EL (cell line): ENCODE results near the gene PRDM16.

ENCODE experiments used
- DNase-seq: peaks from one replicate; pipeline ENCODE4 v3.0.0-alpha.2; 2016

PRDM16 gene

GRCh38 chr1:3033040-3033789 lies 35.8 kb upstream of the PRDM16 start:
- no peak for DNase-seq

GRCh38 chr1:3033790-3034090 lies 35.3 kb upstream of the PRDM16 start:
- DNase-seq: no peak

GRCh38 chr1:3034162-3034561 lies 34.8 kb upstream of the PRDM16 start:
- no peak for DNase-seq

GRCh38 chr1:3034728-3035562 lies 34.1 kb upstream of the PRDM16 start:
- no peak for DNase-seq

GRCh38 chr1:3035563-3036446 lies 33.2 kb upstream of the PRDM16 start:
- DNase-seq: no peak

DNA sequence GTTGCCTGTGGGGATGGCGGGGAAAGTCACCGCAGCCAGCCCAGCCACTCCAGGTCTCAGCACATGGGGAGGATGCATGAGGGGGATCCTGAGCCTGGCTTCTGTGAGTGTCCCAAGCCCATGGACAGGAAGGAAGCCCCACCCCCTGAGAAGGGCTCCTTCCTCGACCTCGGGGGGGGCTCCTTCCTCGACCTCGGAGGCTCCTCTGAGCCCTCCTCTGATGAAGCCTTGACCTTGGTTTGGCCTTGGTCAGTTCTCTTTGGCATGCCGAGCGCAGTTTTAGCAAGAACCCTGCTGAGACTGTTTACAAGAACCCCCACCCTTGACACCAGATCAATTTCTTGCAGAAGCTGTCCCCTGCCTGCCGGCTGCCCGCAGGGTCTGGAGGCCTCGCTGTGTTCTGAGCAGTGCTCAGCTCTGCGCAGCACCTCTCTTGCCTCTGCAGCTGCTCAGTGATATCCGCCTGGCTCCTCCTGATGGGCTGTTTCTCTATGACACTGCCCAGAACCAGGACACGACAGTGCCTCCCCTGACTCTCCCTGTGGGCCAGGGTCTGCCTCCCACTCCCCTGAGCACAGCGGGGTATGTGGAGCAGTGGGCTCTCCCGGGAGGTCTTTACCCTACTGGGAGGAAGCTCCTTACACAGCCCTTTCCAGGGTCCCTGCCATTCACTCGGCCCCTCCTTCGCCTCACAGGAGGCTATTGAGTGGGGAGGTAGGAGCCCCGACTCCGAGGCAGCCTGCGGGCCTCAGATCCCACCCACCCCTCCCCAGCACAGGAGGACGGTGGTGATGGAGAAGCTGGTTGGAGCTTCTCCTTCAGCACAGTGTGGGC lies 32.3 kb upstream of the PRDM16 start:
- no peak for DNase-seq

- DNase-seq: no peak
Observed at GRCh38 chr1:3037281-3038040, 31.5 kb upstream of the PRDM16 start.

- no peak for DNase-seq
Observed at GRCh38 chr1:3038113-3038551, 30.9 kb upstream of the PRDM16 start.

GRCh38 chr1:3038571-3039181 lies 30.3 kb upstream of the PRDM16 start:
- no peak for DNase-seq

DNA sequence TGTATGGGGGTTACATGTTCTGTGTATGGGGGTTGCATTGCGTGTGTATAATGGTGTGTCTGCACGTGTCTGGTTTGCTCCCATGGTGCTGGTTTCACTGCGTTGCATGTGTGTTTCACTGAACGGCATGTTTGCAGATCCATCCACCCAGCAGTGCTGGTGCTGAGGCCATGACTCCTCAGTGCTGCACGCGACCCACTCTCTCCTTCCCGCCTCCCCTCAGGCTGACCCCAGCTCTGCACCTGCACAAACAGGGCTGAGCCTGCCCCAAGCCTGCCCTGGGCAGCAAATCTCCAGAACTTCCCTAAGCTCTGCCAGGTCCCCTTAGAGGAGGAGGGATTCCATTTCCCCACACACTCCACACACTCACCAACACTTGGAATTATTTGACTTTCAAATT lies 29.0 kb upstream of the PRDM16 start:
- no peak for DNase-seq

DNA sequence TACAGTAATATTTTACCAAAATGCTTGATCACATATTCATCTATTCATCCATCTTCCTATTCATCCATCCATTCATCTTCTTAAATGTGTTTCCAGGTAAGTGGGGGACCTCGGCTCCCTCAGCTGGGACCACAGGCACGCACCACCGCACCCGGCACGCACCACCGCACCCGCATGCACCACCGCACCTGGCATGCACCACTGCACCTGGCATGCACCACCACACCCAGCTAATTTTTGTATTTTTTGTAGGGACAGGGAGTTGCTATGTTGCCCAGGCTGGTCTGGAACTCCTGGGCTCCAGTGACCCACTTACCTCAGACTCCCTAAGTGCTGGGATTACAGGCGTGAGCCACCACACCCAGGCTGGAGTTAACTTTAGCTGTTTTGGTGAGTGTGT lies 26.5 kb upstream of the PRDM16 start:
- no peak for DNase-seq

DNA sequence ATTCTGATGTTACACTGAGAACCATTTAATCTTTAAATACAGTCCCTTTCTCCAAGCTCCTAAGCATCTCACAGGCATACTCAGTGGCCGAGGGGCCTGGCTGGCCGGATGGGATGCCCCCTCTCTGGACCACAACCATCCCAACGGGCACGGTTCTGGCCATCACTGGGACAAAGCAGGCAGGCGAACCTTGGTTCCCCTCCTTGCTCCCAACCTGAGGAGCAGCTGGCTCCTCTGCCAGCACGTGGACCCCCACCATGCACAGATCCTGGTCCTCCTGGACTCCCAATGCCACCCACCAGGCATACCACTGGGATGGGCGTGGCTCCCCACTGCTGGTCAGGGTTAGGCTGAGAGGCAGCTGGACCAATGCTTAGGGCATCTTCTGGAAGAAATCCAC lies 19.8 kb upstream of the PRDM16 start:
- DNase-seq: no peak

GRCh38 chr1:3049905-3050304 lies 19.1 kb upstream of the PRDM16 start:
- no peak for DNase-seq

DNA sequence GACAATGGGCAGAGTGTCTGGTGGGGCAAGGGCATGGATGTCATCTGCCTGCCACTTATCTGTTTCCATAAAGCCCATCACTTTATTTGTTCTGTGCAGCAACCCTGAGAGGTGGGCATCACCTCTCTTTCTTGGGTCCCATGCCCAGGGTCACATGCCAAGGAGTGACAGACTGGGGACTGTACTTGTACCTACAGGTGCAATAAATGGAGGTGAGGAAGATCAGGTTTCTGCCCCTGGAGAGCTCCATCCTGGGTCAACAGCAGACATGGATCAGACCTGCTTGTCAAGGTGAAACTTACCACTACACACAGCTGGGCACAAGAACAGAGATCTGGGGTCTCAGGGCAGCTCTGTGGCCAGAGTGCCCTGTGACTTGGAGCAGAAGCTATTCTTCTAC lies 18.4 kb upstream of the PRDM16 start:
- no peak for DNase-seq

- DNase-seq: no peak
Observed at GRCh38 chr1:3051270-3052268, 17.4 kb upstream of the PRDM16 start.

DNA sequence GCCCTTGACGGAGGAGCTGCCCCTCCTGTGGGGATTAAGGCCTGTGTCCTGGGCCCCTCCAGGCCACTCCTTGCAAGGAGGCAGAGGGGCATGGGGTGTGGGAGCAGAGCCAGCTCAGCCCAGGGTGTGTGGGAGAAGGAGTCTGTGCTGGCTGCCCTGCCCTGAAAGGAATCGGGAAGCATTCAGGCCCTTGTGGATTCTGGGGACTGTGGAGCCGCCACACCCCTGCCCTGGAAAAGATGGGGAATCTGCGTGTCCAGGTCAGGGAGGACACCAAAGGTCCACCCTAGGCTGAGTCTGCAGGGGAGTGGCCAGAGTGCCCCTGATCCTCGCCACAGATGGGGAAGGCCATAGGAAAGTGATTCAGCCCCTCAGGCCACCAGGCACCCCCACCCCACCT lies 16.5 kb upstream of the PRDM16 start:
- DNase-seq: no peak

DNA sequence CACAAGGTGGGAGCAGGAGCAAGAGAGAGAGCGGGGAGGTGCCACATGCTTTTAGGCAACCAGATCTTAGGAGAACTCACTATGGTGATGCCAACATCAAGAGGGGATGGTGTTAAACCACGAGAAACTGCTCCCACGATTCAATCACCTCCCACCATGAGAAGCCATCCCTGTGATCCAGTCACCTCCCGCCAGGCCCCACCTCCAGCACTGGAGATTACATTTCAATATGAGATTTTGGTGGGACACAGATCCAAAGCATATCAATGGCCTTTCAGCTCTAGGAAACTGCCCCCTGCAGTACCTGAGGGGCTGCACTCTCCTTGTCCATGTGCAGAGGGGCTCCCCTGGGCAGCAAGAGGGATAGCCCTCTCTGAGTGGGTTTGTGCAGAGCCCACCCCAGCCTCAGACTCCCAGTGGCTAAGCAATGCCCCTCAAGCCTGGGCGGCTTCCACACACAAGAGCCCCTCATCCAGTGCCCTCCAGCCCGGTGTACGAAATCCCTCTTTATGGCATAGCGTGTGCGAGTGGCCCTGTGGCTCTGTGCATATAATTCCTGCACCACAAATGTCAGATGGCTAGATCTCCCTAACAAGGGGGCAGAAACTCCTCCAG lies 15.5 kb upstream of the PRDM16 start:
- no peak for DNase-seq

- no peak for DNase-seq
Observed at GRCh38 chr1:3053986-3054385, 15.0 kb upstream of the PRDM16 start.

- no peak for DNase-seq
Observed at GRCh38 chr1:3054474-3054873, 14.5 kb upstream of the PRDM16 start.

DNA sequence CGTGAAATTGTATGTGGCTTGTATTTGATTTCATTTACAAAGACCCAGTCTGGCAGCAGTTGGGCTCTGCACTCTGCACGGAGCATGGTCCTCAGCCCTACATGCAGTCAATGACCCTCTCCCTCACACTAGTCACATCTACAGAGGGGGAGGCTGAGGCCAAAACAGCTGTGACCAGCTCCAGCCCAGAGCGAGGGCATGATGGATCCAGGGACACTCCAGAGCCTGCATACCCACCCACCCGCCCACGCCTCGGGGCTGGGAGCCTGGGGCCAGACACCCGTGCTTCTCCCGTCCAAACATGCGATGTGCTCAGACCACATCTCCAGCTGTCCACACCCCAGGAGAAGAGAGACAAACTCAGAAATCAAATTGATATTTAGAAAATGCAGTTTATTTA lies 14.0 kb upstream of the PRDM16 start:
- DNase-seq: no peak
